Measurements from ENCODE around the gene BEST4. TPM values are rescaled to one million over a fixed set of nuclear protein-coding genes. Genes with fewer than 3 reads are reported as not detected.

Gene BEST4
- total RNA-seq, 1 experiment from 2014 or later, result not detected

- no peaks in the 10 kb centered on the region for H3K9me2 ChIP-seq (replicated peaks; ENCODE audit: low read length)
- peaks cover 15% of the 10 kb centered on the region for H3K4me1 ChIP-seq (ENCODE audit: insufficient read depth, low read length)
- H3K27ac ChIP-seq (ENCODE audit: low read length), result no peak overlapping the region
- H2AFZ ChIP-seq (ENCODE audit: low read length), result no peak overlapping the region
- H3K79me2 ChIP-seq (ENCODE audit: low read length), result peaks cover 46% of the 10 kb centered on the region
- no peaks in the 10 kb centered on the region for H3K27me3 ChIP-seq (ENCODE audit: low read length)
- peaks cover 11% of the 10 kb centered on the region for H3F3A ChIP-seq (ENCODE audit: low read length, unreplicated experiment)
- H4K20me1 ChIP-seq (ENCODE audit: low read length), result peaks cover 40% of the 10 kb centered on the region
- H3K36me3 ChIP-seq (ENCODE audit: low read depth, low read length), result peaks cover 55% of the 10 kb centered on the region
- no peak overlapping the region for H3K4me2 ChIP-seq (ENCODE audit: low read length)
- no TSS peak for BruUV-seq (replicated peaks)
- ATAC-seq (no peak), DNase-seq (no peak)
- intact Hi-C loops (cut with micrococcal nuclease), result no loop called here
- H3K4me3 ChIP-seq (ENCODE audit: low read length), result no peak overlapping the region
- no peak overlapping the region for H3K9ac ChIP-seq (ENCODE audit: low read length)
- ChIA-PET CTCF (no interaction called here), POLR2A (ENCODE audit: unreplicated experiment) (no interaction called here)
- TF ChIP-seq CTCF (conservative IDR thresholded peaks at IDR 0.05; ENCODE audit: low read depth, low read length) (no peak), EZH2 (IDR thresholded peaks at IDR 0.05; ENCODE audit: low read length, unreplicated experiment) (no peak), EZH2phosphoT487 (IDR thresholded peaks at IDR 0.05; ENCODE audit: borderline replicate concordance, low read length) (no peak)
- H3K9me3 ChIP-seq (ENCODE audit: low read length), result no peaks in the 10 kb centered on the region
Observed at GRCh38 chr1:44778705-44779576, 9.0 kb downstream of the BEST4 start.

GRCh38 chr1:44777969-44778635 is 9.9 kb downstream of the BEST4 start:
- peaks cover 40% of the 10 kb centered on the region for H4K20me1 ChIP-seq (ENCODE audit: low read length)
- DNase-seq, result peak; percentile 1
- H2AFZ ChIP-seq (ENCODE audit: low read length), result no peak overlapping the region
- intact Hi-C loops (cut with micrococcal nuclease), result no loop called here
- POLR2A ChIA-PET (ENCODE audit: unreplicated experiment), result interaction anchor here (0.5 kb wide), 2 partner anchors 22 to 52 kb away, joined by 3 to 4 read pairs; partner anchors contain the start of gene PLK3
- ATAC-seq, result no peak
- no peaks in the 10 kb centered on the region for H3K9me3 ChIP-seq (ENCODE audit: low read length)
- TF ChIP-seq CTCF (conservative IDR thresholded peaks at IDR 0.05; ENCODE audit: low read depth, low read length) (no peak), EZH2 (IDR thresholded peaks at IDR 0.05; ENCODE audit: low read length, unreplicated experiment) (no peak), EZH2phosphoT487 (IDR thresholded peaks at IDR 0.05; ENCODE audit: borderline replicate concordance, low read length) (no peak)
- peaks cover 46% of the 10 kb centered on the region for H3K79me2 ChIP-seq (ENCODE audit: low read length)
- H3K27ac ChIP-seq (ENCODE audit: low read length), result no peak overlapping the region
- peaks cover 11% of the 10 kb centered on the region for H3F3A ChIP-seq (ENCODE audit: low read length, unreplicated experiment)
- H3K27me3 ChIP-seq (ENCODE audit: low read length), result no peaks in the 10 kb centered on the region
- CTCF ChIA-PET, result no interaction called here
- peaks cover 55% of the 10 kb centered on the region for H3K36me3 ChIP-seq (ENCODE audit: low read depth, low read length)
- peaks cover 15% of the 10 kb centered on the region for H3K4me1 ChIP-seq (ENCODE audit: insufficient read depth, low read length)
- peak overlapping the region; percentile 91 for H3K4me2 ChIP-seq (ENCODE audit: low read length)
- H3K9me2 ChIP-seq (replicated peaks; ENCODE audit: low read length), result no peaks in the 10 kb centered on the region
- H3K4me3 ChIP-seq (ENCODE audit: low read length), result peak overlapping the region; percentile 89
- no peak overlapping the region for H3K9ac ChIP-seq (ENCODE audit: low read length)
- no TSS peak for BruUV-seq (replicated peaks)
